ENCODE measurements around the gene MEF2A.

MEF2A gene

DNA sequence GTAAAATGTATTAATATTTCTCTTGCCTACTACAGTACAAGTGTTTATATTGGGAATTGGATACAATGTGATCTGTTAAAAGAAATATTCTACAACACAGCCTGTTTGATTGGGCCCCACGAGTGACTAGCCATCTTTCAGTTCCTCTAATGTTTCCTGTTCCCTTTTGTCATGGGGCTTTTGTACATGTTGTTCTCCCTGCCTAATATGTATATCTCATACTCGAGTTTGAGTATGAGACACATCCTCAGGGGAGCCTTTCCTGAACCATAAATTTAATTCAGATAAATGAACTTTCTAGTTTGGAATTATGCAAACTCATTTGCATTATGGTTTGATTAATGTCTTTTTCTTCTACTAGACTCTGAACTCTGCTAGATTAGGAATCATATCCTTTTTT, 65.5 kb downstream of the MEF2A start:
- Histone ChIP-seq H3K4me1 (ENCODE audit: insufficient read depth, low read length) (no peaks in the 10 kb centered on the region; the same call in 1 of the 2 replicates), H2AFZ (ENCODE audit: low read depth, low read length) (no peak overlapping the region), H4K20me1 (ENCODE audit: insufficient read depth, low read length) (no peaks in the 10 kb centered on the region; the same call in 1 of the 2 replicates), H3K9me3 (ENCODE audit: insufficient read depth, low read length, severe bottlenecking) (no peaks in the 10 kb centered on the region), H3K27me3 (ENCODE audit: insufficient read depth, low read length, poor library complexity) (no peaks in the 10 kb centered on the region), H3K9ac (ENCODE audit: low read depth, low read length) (no peak overlapping the region), H3K4me3 (ENCODE audit: low read depth in 1 of 2, low read length in 2 of 2) (no peak overlapping the region), H3K36me3 (ENCODE audit: insufficient read depth, low read length) (peaks cover 29% of the 10 kb centered on the region), H3K4me2 (ENCODE audit: insufficient read depth, low read length) (no peak overlapping the region), H3K27ac (ENCODE audit: low read length) (no peak overlapping the region), H3K79me2 (ENCODE audit: insufficient read depth, low read length) (peaks cover 82% of the 10 kb centered on the region)
- DNase-seq (no peak), ATAC-seq (ENCODE audit: insufficient read depth, low read depth) (no peak)
- TF ChIP-seq, protein P1, sequence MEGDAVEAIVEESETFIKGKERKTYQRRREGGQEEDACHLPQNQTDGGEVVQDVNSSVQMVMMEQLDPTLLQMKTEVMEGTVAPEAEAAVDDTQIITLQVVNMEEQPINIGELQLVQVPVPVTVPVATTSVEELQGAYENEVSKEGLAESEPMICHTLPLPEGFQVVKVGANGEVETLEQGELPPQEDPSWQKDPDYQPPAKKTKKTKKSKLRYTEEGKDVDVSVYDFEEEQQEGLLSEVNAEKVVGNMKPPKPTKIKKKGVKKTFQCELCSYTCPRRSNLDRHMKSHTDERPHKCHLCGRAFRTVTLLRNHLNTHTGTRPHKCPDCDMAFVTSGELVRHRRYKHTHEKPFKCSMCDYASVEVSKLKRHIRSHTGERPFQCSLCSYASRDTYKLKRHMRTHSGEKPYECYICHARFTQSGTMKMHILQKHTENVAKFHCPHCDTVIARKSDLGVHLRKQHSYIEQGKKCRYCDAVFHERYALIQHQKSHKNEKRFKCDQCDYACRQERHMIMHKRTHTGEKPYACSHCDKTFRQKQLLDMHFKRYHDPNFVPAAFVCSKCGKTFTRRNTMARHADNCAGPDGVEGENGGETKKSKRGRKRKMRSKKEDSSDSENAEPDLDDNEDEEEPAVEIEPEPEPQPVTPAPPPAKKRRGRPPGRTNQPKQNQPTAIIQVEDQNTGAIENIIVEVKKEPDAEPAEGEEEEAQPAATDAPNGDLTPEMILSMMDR (IDR thresholded peaks at IDR 0.05; ENCODE audit: borderline replicate concordance, extremely low read depth, low read length, poor library complexity, severe bottlenecking), result no peak
- TF ChIP-seq EZH2 (IDR thresholded peaks at IDR 0.05; ENCODE audit: borderline replicate concordance, low read depth, low read length, severe bottlenecking), result no peak

DNA sequence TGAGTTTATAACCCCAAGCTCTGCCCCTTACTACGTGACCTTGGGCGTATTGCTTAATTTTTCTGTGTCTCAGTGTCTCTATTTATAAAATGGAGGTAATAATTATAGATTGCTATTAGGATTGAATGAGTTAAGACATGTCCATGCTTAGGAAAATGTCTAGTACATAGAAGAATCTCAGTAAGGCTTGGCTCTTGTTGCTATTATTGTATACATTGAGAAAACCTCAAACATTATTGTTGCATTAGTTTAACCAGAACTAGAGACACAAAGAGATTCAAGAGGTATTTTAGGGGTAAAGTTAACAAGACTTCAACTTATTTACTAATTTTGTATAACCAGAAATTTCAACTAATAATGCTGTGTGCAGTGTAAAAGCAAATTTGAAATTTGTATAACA, 66.7 kb downstream of the MEF2A start:
- ATAC-seq (ENCODE audit: insufficient read depth, low read depth), result no peak
- Histone ChIP-seq H3K4me3 (ENCODE audit: low read depth in 1 of 2, low read length in 2 of 2) (no peak overlapping the region), H3K27ac (ENCODE audit: low read length) (no peak overlapping the region), H3K27me3 (ENCODE audit: insufficient read depth, low read length, poor library complexity) (no peaks in the 10 kb centered on the region), H3K79me2 (ENCODE audit: insufficient read depth, low read length) (peaks cover 83% of the 10 kb centered on the region), H3K4me2 (ENCODE audit: insufficient read depth, low read length) (no peak overlapping the region), H3K9ac (ENCODE audit: low read depth, low read length) (no peak overlapping the region), H2AFZ (ENCODE audit: low read depth, low read length) (no peak overlapping the region), H3K4me1 (ENCODE audit: insufficient read depth, low read length) (no peaks in the 10 kb centered on the region; the same call in 1 of the 2 replicates), H3K36me3 (ENCODE audit: insufficient read depth, low read length) (peaks cover 33% of the 10 kb centered on the region), H4K20me1 (ENCODE audit: insufficient read depth, low read length) (no peaks in the 10 kb centered on the region; the same call in 1 of the 2 replicates), H3K9me3 (ENCODE audit: insufficient read depth, low read length, severe bottlenecking) (no peaks in the 10 kb centered on the region)
- TF ChIP-seq, protein P1 (IDR thresholded peaks at IDR 0.05; ENCODE audit: borderline replicate concordance, extremely low read depth, low read length, poor library complexity, severe bottlenecking), result no peak
- TF ChIP-seq EZH2 (IDR thresholded peaks at IDR 0.05; ENCODE audit: borderline replicate concordance, low read depth, low read length, severe bottlenecking), result no peak
- no peak for DNase-seq

DNA sequence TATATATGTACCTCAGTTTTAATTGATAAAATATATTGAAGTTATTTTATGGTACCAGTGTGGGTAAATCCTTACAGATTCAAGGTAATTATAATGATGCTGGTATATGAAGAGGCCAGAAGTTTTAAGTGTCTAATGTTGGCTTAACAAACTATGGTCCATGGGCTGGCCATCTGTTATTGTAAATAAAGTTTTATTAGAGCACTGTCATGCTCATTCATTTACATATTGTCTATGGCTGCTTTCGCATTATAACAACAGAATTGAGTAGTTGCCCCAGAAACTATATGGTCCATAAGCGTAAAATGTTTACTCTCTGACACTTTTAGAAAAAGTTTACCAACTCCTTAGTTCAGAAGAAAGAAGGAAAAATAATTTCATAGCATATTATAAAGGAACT, 67.9 kb downstream of the MEF2A start:
- DNase-seq (no peak), ATAC-seq (ENCODE audit: insufficient read depth, low read depth) (no peak)
- H3K36me3 ChIP-seq (ENCODE audit: insufficient read depth, low read length), result peaks cover 33% of the 10 kb centered on the region
- no peak overlapping the region for H3K27ac ChIP-seq (ENCODE audit: low read length)
- H3K9me3 ChIP-seq (ENCODE audit: insufficient read depth, low read length, severe bottlenecking), result no peaks in the 10 kb centered on the region
- H2AFZ ChIP-seq (ENCODE audit: low read depth, low read length), result no peak overlapping the region
- peaks cover 74% of the 10 kb centered on the region for H3K79me2 ChIP-seq (ENCODE audit: insufficient read depth, low read length)
- H3K4me2 ChIP-seq (ENCODE audit: insufficient read depth, low read length), result no peak overlapping the region
- H3K9ac ChIP-seq (ENCODE audit: low read depth, low read length), result no peak overlapping the region
- no peak for TF ChIP-seq EZH2 (IDR thresholded peaks at IDR 0.05; ENCODE audit: borderline replicate concordance, low read depth, low read length, severe bottlenecking)
- TF ChIP-seq, protein P1 (IDR thresholded peaks at IDR 0.05; ENCODE audit: borderline replicate concordance, extremely low read depth, low read length, poor library complexity, severe bottlenecking), result no peak
- H3K4me3 ChIP-seq (ENCODE audit: low read depth in 1 of 2, low read length in 2 of 2), result no peak overlapping the region
- no peaks in the 10 kb centered on the region; the same call in 1 of the 2 replicates for H3K4me1 ChIP-seq (ENCODE audit: insufficient read depth, low read length)
- H3K27me3 ChIP-seq (ENCODE audit: insufficient read depth, low read length, poor library complexity), result no peaks in the 10 kb centered on the region
- H4K20me1 ChIP-seq (ENCODE audit: insufficient read depth, low read length), result no peaks in the 10 kb centered on the region

DNA sequence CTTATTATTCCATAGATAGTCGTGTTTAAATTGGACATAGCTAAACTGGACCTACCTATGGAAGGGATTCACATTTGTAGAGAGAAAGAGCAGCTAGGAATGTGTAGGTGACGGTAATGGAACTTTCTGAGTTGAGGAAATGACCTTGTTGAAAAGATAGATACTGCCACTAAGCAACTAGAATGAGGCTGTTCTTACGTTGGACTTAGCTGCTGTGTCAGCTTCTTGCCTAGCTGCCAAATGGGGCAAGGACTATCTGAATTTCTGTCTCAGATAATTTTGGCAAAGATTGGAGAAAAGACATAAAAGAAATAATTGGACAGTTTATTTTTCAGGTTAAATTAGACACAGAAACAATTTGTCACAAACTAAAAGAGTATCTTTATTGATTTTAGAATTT, 68.8 kb downstream of the MEF2A start:
- TF ChIP-seq, protein P1 (IDR thresholded peaks at IDR 0.05; ENCODE audit: borderline replicate concordance, extremely low read depth, low read length, poor library complexity, severe bottlenecking), result no peak
- TF ChIP-seq EZH2 (IDR thresholded peaks at IDR 0.05; ENCODE audit: borderline replicate concordance, low read depth, low read length, severe bottlenecking), result no peak
- Histone ChIP-seq H3K9ac (ENCODE audit: low read depth, low read length) (no peak overlapping the region), H3K27me3 (ENCODE audit: insufficient read depth, low read length, poor library complexity) (no peaks in the 10 kb centered on the region), H3K27ac (ENCODE audit: low read length) (no peak overlapping the region), H3K79me2 (ENCODE audit: insufficient read depth, low read length) (peaks cover 71% of the 10 kb centered on the region), H3K36me3 (ENCODE audit: insufficient read depth, low read length) (peaks cover 33% of the 10 kb centered on the region), H3K4me2 (ENCODE audit: insufficient read depth, low read length) (no peak overlapping the region), H2AFZ (ENCODE audit: low read depth, low read length) (no peak overlapping the region), H3K4me3 (ENCODE audit: low read depth in 1 of 2, low read length in 2 of 2) (no peak overlapping the region), H4K20me1 (ENCODE audit: insufficient read depth, low read length) (no peaks in the 10 kb centered on the region), H3K4me1 (ENCODE audit: insufficient read depth, low read length) (no peaks in the 10 kb centered on the region; the same call in 1 of the 2 replicates), H3K9me3 (ENCODE audit: insufficient read depth, low read length, severe bottlenecking) (no peaks in the 10 kb centered on the region)
- ATAC-seq (ENCODE audit: insufficient read depth, low read depth) (no peak), DNase-seq (no peak)
